KOPT-K1 (cell line): Measurements from ENCODE around the gene RAI14.

Experiments
- H3K27ac ChIP-seq: fragments of 200-600 bp; sonication (generic); 2 replicates; pipeline ENCODE4 v1.5.1; 2016; ENCODE audit warnings: antibody characterized with exemption, mild to moderate bottlenecking, low read depth, low read length; ENCODE audit not compliant: poor library complexity, severe bottlenecking
- H3K36me3 ChIP-seq: fragments of 200-600 bp; sonication (generic); 2 replicates; pipeline ENCODE4 v1.5.1; 2017; ENCODE audit warnings: antibody characterized with exemption, mild to moderate bottlenecking, low read length, moderate library complexity; ENCODE audit not compliant: insufficient read depth
- H3K9me3 ChIP-seq: fragments of 200-600 bp; sonication (generic); 2 replicates; pipeline ENCODE4 v1.5.1; 2017; ENCODE audit warnings: antibody characterized with exemption, low read length, mild to moderate bottlenecking; ENCODE audit not compliant: insufficient read depth, poor library complexity, severe bottlenecking

RAI14 gene

GRCh38 chr5:34656001-34656699, at the start of gene RAI14:
Gene RAI14, plus strand, starts transcription at chr5:34656328. Its CDS starts 30,592 bp downstream, at chr5:34686920.
- H3K9me3 ChIP-seq = peaks cover 10% of the 10 kb centered on the region
- no peak within 1 kb of the TSS for H3K27ac ChIP-seq
- no peaks in the 10 kb centered on the region for H3K36me3 ChIP-seq

- Histone ChIP-seq H3K9me3 (no peaks in the 10 kb centered on the region), H3K27ac (no peak overlapping the region), H3K36me3 (no peaks in the 10 kb centered on the region)
Measured at GRCh38 chr5:34608368-34608767, 47.8 kb upstream of the RAI14 start.

GRCh38 chr5:34608859-34609648, 47.1 kb upstream of the RAI14 start:
- no peak overlapping the region for H3K27ac ChIP-seq

GRCh38 chr5:34609951-34610441, 46.1 kb upstream of the RAI14 start:
- no peak overlapping the region for H3K27ac ChIP-seq
- no peaks in the 10 kb centered on the region for H3K9me3 ChIP-seq
- H3K36me3 ChIP-seq = no peaks in the 10 kb centered on the region

More at GRCh38 chr5:34608859-34609648, 47.1 kb upstream of the RAI14 start:
- no peaks in the 10 kb centered on the region for H3K9me3 ChIP-seq
- H3K36me3 ChIP-seq = no peaks in the 10 kb centered on the region

GRCh38 chr5:34610546-34610945, 45.6 kb upstream of the RAI14 start:
- Histone ChIP-seq H3K36me3 (no peaks in the 10 kb centered on the region), H3K9me3 (no peaks in the 10 kb centered on the region), H3K27ac (no peak overlapping the region)

GRCh38 chr5:34611464-34612415, 44.4 kb upstream of the RAI14 start:
- Histone ChIP-seq H3K36me3 (no peaks in the 10 kb centered on the region), H3K9me3 (no peaks in the 10 kb centered on the region), H3K27ac (no peak overlapping the region)

- Histone ChIP-seq H3K27ac (no peak overlapping the region), H3K36me3 (no peaks in the 10 kb centered on the region), H3K9me3 (no peaks in the 10 kb centered on the region)
Measured at GRCh38 chr5:34616651-34617050, 39.5 kb upstream of the RAI14 start.

- Histone ChIP-seq H3K27ac (no peak overlapping the region), H3K9me3 (no peaks in the 10 kb centered on the region), H3K36me3 (no peaks in the 10 kb centered on the region)
Measured at GRCh38 chr5:34618371-34619065, 37.6 kb upstream of the RAI14 start.

GRCh38 chr5:34620185-34620584, 35.9 kb upstream of the RAI14 start:
- H3K36me3 ChIP-seq = no peaks in the 10 kb centered on the region
- no peak overlapping the region for H3K27ac ChIP-seq
- H3K9me3 ChIP-seq = no peaks in the 10 kb centered on the region

GRCh38 chr5:34621277-34622097, 34.6 kb upstream of the RAI14 start:
- Histone ChIP-seq H3K9me3 (no peaks in the 10 kb centered on the region), H3K27ac (no peak overlapping the region), H3K36me3 (no peaks in the 10 kb centered on the region)

GRCh38 chr5:34622098-34622400, 34.1 kb upstream of the RAI14 start:
- Histone ChIP-seq H3K27ac (no peak overlapping the region), H3K36me3 (no peaks in the 10 kb centered on the region), H3K9me3 (no peaks in the 10 kb centered on the region)

- Histone ChIP-seq H3K36me3 (no peaks in the 10 kb centered on the region), H3K27ac (no peak overlapping the region), H3K9me3 (no peaks in the 10 kb centered on the region)
Measured at GRCh38 chr5:34624691-34625090, 31.4 kb upstream of the RAI14 start.

- no peak overlapping the region for H3K27ac ChIP-seq
- H3K9me3 ChIP-seq = peaks cover 3% of the 10 kb centered on the region
- H3K36me3 ChIP-seq = no peaks in the 10 kb centered on the region
Measured at GRCh38 chr5:34625246-34625645, 30.9 kb upstream of the RAI14 start.

- no peaks in the 10 kb centered on the region for H3K36me3 ChIP-seq
- peaks cover 10% of the 10 kb centered on the region for H3K9me3 ChIP-seq
- H3K27ac ChIP-seq = no peak overlapping the region
Measured at GRCh38 chr5:34626036-34626435, 30.1 kb upstream of the RAI14 start.
